Activated CD4-positive, alpha-beta T cell treated with anti-CD3 and anti-CD28 coated beads for 4 hours (primary cell): Measurements from ENCODE around the gene DIAPH3.

ENCODE experiments used
- DNase-seq, 2 donors: peaks; one replicate each; pipeline ENCODE4 v3.0.0-alpha.2; 2020

Gene DIAPH3

DNA sequence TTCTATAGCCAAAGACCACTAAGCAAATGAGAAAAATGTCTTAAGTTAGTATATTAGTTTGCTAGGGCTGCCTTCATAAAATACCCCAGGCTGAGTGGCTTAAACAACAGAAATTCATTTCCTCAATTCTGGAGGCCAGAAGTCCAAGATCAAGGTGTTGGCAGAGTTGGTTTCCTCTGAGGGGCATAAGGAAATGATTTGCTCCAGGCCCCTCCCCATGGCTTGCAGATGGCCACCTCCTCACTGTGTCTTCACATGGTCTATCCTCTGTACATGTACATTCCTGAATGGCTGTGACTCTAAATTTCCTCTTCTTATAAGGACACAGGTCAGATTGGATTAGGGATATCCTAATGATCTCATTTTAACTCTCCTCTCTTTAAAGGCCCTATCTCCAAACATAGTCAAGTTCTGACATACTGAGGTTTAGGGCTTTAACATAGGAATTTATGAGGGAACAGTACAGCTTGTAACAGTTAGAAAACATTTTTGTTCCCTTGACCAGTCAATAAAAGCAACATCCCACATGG is 307.4 kb downstream of the DIAPH3 start:
- no peak for DNase-seq

GRCh38 chr13:59846845-59847620 is 316.7 kb downstream of the DIAPH3 start:
- DNase-seq, result no peak

- no peak for DNase-seq
These were observed 320.7 kb downstream of the DIAPH3 start for GRCh38 chr13:59843040-59843439.

- DNase-seq, result no peak
These were observed 321.2 kb downstream of the DIAPH3 start for GRCh38 chr13:59842507-59842906.

DNA sequence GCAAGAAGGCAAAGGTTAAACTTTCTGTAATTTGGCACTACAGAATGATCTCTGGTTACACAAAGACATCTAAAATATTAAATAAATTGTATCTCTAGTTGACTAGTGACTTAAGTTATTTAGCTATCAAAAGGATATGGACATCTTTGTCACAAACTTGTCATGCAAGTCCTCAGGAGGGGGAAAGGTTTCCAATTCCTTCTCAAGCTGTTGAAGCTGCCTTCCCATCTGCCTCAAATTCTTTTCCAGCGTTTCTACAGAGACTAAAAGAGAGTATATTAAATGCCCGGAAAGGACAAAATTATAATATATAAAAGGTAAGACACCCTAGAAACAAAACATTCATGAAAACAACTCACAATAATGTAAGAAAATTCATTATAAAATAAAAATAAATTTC is 324.5 kb downstream of the DIAPH3 start:
- DNase-seq, result no peak

- no peak for DNase-seq
These were observed 326.6 kb downstream of the DIAPH3 start for GRCh38 chr13:59837101-59837500.

GRCh38 chr13:59835569-59835968 is 328.2 kb downstream of the DIAPH3 start:
- no peak for DNase-seq

DNA sequence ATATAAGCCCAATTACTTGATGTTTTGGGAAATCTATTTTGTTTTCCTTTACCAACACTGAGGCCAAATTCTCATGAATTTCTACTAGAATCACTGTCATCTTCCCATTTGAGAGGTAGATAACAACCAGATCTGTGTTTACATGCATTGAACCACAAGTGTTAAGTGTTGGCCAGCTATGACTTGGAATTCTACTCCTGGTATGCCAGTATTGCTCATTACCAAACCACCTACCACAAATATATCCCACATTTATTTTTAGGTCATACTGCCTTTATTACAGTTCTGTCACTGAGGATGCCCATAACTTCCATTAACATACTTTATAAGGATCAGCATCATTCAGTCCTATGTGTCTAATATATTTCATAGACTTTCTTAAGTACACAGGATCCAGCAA is 328.9 kb downstream of the DIAPH3 start:
- DNase-seq, result no peak

DNA sequence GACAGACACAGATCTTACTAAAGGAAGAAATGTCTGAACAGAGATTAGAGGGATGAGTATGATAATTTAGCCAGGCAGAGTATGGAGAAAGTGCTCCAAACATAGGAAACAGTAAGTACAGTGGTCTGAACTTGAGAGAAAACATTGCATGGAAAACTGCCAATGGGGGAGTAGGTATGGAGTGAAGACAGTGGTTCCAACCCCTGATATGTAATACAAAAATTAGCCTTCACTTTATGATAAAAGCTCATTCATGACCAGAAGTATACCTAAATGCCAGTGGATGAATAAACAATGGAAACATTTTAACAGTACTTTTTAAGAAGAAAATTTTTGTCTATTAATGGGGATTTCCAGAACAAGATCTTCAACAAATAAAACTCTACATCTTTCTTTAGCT is 334.0 kb downstream of the DIAPH3 start:
- no peak for DNase-seq

DNA sequence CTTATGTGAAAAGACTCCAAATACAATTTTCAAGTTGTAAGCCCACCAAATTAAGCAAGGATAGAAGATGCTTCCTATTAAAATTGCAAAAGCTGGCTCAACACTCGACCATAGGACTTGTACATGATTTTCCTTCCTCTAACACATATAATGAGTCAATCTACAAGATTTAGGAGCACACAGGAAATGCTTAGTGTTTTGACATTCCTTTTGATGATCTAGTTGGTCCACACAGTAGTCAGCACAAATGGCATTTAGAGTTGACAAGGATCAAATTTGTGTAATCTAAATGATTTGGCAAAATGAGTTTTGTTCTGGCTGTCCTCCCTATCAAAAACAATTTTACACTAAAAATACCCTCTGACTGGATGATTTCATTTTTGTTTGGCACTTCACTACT is 340.2 kb downstream of the DIAPH3 start:
- no peak for DNase-seq

DNA sequence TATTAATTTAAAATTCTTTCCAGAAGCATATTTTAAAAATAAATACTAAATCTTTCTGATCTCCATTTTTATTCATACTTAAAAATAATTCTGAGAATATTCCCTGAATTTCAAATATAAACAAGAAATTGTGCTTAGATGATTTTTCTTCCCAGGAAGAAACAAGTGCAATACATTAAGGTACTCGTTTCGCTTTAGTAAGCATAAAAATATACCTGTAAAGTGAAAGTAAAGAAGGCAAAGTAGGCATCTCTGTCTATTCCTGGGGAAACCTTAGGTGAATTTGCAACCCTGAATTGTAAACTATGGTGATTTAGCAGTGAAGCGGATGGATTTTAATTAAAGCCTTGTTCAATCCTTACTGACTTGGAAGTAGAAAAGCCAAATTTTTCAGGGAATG is 354.2 kb downstream of the DIAPH3 start:
- no peak for DNase-seq

DNA sequence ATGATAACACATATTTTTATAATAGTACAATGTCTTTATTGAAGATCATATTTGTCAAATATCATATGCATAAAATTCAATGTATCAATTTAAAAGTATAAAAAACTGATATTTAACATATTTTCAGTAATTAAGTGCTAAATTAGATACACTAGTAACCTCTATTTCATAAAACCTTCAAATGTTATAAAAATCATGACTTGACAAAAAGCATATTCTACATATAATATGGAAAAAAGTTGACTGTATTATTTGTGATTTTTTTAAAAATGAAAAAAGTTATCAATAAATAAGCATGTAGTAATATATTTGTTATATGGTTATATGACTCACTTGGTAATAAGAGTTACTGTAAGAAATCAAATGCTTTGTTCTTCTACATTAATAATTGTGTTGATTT is 356.9 kb downstream of the DIAPH3 start:
- no peak for DNase-seq

GRCh38 chr13:59801107-59801880 is 362.4 kb downstream of the DIAPH3 start:
- DNase-seq, result no peak

GRCh38 chr13:59793107-59793506 is 370.6 kb downstream of the DIAPH3 start:
- no peak for DNase-seq

- DNase-seq, result no peak
These were observed 373.1 kb downstream of the DIAPH3 start for GRCh38 chr13:59790626-59791025.

DNA sequence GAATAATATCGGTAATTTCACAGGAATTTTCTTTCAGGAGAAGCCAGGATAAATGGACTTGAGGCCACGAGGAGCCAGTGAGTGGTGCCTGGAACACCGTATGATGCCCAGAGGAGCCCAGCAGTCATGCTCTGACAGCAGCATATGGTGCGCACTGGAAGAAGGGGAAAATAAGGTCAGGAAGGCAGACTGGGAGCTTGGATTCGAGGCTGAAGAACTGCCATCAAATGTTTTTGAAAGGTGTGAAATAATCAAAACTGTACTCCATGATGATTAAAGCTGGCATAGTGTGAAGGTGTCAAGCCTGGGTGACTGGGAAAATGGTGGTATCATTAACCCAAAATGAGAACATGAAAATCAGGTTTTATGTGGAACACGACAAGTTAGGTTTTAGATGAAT is 374.2 kb downstream of the DIAPH3 start:
- no peak for DNase-seq

DNA sequence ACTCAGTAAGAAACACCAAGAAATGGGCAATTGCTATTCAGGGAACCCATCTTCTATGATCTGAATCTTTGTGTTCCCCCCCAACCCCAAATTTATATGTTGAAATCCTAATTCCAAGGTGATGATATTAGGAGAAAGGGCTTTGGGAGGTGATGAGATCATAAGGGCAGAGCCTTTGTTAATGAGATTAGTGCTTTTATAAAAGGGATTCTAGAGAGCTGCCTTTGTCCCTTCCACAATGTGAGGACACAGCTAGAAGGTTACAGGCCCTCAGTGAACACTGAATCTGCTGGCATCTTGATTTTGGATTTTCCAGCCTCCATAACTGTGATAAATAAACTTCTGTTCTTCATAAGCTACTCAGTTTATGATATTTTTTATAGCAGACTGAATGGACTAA is 376.0 kb downstream of the DIAPH3 start:
- DNase-seq, result no peak

DNA sequence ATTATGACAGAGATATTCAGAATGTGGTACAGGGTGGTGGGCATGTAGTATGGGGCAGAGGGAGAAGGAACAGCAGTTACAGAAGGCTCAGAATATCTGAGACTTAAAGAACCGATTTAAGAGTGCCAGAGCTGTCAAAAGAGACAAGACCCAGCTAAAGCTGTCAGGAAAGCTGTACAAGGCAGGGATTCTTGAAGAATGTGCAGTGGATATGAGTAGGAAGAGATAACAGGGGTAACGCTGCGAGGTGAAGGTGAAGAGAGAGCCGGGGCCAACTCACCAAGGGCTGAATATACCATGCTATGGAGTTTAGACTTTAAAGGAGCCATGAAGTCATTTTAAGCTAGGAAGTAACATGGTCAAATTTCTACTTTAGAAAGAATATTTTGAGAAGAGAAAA is 381.0 kb downstream of the DIAPH3 start:
- no peak for DNase-seq

DNA sequence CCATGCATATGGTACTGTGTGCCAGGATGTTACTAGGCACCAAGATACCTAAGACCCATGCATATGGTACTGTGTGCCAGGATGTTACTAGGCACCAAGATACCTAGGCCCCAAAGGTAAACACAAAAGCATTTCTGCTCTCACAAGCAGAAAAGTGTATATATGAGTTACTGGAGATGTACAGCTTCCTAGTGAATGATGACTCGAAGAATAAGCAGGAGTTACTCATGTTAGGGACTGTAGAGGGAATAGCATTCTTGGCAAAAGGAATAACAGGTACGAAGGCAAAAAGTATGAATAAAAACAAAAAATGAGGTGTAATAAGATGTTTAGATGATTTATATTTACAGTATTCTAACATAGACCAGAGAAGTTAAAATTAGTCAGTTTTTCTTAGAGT is 383.7 kb downstream of the DIAPH3 start:
- no peak for DNase-seq

DNA sequence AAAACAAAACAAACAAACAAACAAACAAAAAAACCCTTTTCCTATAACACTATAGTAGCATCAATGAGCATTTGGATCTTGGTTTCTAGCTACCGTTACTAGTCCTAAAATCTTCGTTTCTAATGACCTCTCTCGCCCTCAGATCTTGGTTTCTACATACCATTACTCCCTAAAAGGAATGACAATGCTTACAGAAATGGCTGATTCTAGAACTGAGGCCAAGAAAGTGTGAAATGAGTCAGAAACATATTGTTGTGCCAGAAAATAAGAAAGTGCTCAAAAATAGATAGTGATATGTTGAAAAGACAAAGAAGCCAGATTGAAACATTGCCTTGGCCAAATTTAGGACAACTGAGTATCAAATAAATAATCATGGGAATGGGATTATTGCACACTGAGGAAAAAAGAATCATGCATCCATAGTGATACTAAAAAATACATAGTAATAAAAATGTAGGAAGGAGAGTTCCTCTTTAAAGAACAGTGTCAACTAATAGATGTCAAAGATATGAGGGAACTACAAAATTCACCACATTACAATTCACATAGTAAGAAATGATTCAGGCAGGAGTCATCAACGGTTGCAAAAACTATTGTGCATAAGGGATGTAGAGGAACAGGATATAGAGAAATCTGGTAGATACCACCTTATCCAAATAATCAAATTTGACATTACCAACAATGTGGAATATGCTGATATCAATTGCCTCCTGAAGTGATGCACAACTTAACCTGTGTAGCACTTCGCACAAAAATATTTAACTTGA is 386.6 kb downstream of the DIAPH3 start:
- DNase-seq, result no peak

- DNase-seq, result no peak
These were observed 389.2 kb downstream of the DIAPH3 start for GRCh38 chr13:59774491-59774971.

DNA sequence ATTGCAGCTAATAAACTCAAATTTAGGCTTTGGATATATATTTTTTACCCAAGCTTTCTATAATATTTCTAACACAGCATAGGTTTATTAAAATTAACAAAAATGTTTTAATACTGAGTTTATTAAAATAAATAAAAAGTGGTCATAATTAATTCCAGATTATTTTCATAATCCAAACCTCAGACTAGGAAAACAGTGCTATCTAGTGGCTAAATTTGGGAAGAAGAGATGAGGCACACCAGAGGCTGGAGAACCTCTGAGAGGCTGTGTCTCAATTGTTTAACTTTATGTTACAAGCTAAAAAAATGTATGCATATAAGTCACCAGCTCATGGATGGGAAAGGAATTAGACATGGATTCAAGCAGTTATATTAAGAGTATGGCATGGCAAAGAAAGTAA is 392.5 kb downstream of the DIAPH3 start:
- no peak for DNase-seq

- DNase-seq, result no peak
These were observed 393.3 kb downstream of the DIAPH3 start for GRCh38 chr13:59770451-59770850.
